CD14-positive monocyte (primary cell): ENCODE measurements around the gene MECP2. TPM values are rescaled to one million over a fixed set of nuclear protein-coding genes. Genes with fewer than 3 reads are reported as not detected.
A peak's percentile ranks its signal among the peaks of the same experiment; 100 is the strongest.

Experiments used
- DNase-seq, 3 donors: peaks; one replicate each; pipeline ENCODE4 v3.0.0-alpha.2; 2011 to 2022
- H2AFZ ChIP-seq: 2 replicates; pipeline ENCODE4 v1.6.0; 2012; ENCODE audit warnings: mild to moderate bottlenecking, low read depth, low read length, inconsistent platforms; ENCODE audit not compliant: insufficient read depth, poor library complexity, severe bottlenecking
- H3K27ac ChIP-seq, 2 donors: 1 replicate in 1 of 2; 2 replicates in 1 of 2; pipeline ENCODE4 v1.5.1; 2012 to 2013; ENCODE audit warnings: low read length in 2 of 2, control low read depth in 1 of 2, inconsistent platforms in 1 of 2, low read depth in 1 of 2, mild to moderate bottlenecking in 1 of 2
- H3K27me3 ChIP-seq, 2 donors: one replicate each; pipeline versions ENCODE4 v1.6.0 to v1.6.1; 2011 to 2013; ENCODE audit warnings: low read length in 2 of 2; ENCODE audit not compliant: control insufficient read depth in 2 of 2, insufficient read depth in 2 of 2
- H3K36me3 ChIP-seq, 2 donors: replicated peaks in 1 of 2; 1 replicate in 1 of 2; 2 replicates in 1 of 2; pipeline versions ENCODE4 v1.5.1 to v1.6.1; 2012 to 2013; ENCODE audit warnings: low read length in 2 of 2, control low read depth in 1 of 2, inconsistent platforms in 1 of 2, mild to moderate bottlenecking in 1 of 2; ENCODE audit not compliant: insufficient read depth in 2 of 2, control insufficient read depth in 1 of 2
- H3K4me1 ChIP-seq, 2 donors: 1 replicate in 1 of 2; 2 replicates in 1 of 2; pipeline versions ENCODE4 v1.5.1 to v1.6.1; 2012 to 2013; ENCODE audit warnings: low read length in 2 of 2, control low read depth in 1 of 2, inconsistent platforms in 1 of 2, mild to moderate bottlenecking in 1 of 2, moderate library complexity in 1 of 2; ENCODE audit not compliant: insufficient read depth in 2 of 2, control insufficient read depth in 1 of 2
- H3K4me2 ChIP-seq: replicated peaks from 2 replicates; pipeline ENCODE3; 2012; ENCODE audit warnings: low read length, moderate library complexity, mild to moderate bottlenecking; ENCODE audit not compliant: poor library complexity, severe bottlenecking; ENCODE audit errors: extremely low read depth
- H3K4me3 ChIP-seq, 3 experiments: fragments of 200-600 bp in 1 of 3; sonication (generic) in 1 of 3; replicated peaks in 1 of 3; 1 replicate in 2 of 3; 2 replicates in 1 of 3; pipeline ENCODE4 v1.5.1; 2011 to 2013; ENCODE audit warnings: low read length in 3 of 3, mild to moderate bottlenecking in 3 of 3, control low read depth in 2 of 3, low read depth in 2 of 3, inconsistent platforms in 1 of 3, moderate library complexity in 1 of 3
- H3K79me2 ChIP-seq: 2 replicates; pipeline ENCODE4 v1.6.0; 2012; ENCODE audit warnings: mild to moderate bottlenecking, control low read depth, inconsistent platforms, low read length, moderate library complexity; ENCODE audit not compliant: insufficient read depth
- H3K9ac ChIP-seq: 2 replicates; pipeline ENCODE4 v1.6.0; 2017; ENCODE audit warnings: low read length, mild to moderate bottlenecking; ENCODE audit not compliant: insufficient read depth, poor library complexity, severe bottlenecking
- H3K9me3 ChIP-seq, 2 donors: replicated peaks in 1 of 2; 1 replicate in 1 of 2; 2 replicates in 1 of 2; pipeline versions ENCODE4 v1.5.1 to v1.6.1; 2012 to 2013; ENCODE audit warnings: low read length in 2 of 2, control low read depth in 1 of 2; ENCODE audit not compliant: control insufficient read depth in 1 of 2, insufficient read depth in 1 of 2
- H4K20me1 ChIP-seq: 2 replicates; pipeline ENCODE4 v1.6.0; 2012; ENCODE audit warnings: mild to moderate bottlenecking, low read length, control low read depth, moderate library complexity; ENCODE audit not compliant: insufficient read depth
- H3K27ac Mint-ChIP-seq, 7 donors: one replicate each; pipeline ENCODE4 v1.8.0; 2020; ENCODE audit warnings: mild to moderate bottlenecking in 7 of 7, mixed read lengths in 7 of 7, moderate library complexity in 6 of 7, inconsistent platforms in 2 of 7
- H3K27me3 Mint-ChIP-seq, 3 donors: one replicate each; pipeline ENCODE4 v1.8.0; 2021 to 2022; ENCODE audit warnings: low read depth in 3 of 3, mild to moderate bottlenecking in 3 of 3, mixed read lengths in 3 of 3, moderate library complexity in 3 of 3, inconsistent platforms in 1 of 3
- H3K36me3 Mint-ChIP-seq, 2 donors: one replicate each; pipeline ENCODE4 v1.8.0; 2020; ENCODE audit warnings: mixed read lengths in 2 of 2, inconsistent platforms in 1 of 2, mild to moderate bottlenecking in 1 of 2
- H3K4me1 Mint-ChIP-seq: one replicate; pipeline ENCODE4 v1.8.0; 2020; ENCODE audit warnings: mild to moderate bottlenecking, mixed read lengths
- H3K4me3 Mint-ChIP-seq, 2 donors: one replicate each; pipeline ENCODE4 v1.8.0; 2020; ENCODE audit warnings: mild to moderate bottlenecking in 2 of 2, mixed read lengths in 2 of 2, moderate library complexity in 1 of 2
- H3K9me3 Mint-ChIP-seq, 7 donors: one replicate each; pipeline ENCODE4 v1.8.0; 2020 to 2022; ENCODE audit warnings: mixed read lengths in 7 of 7, mild to moderate bottlenecking in 6 of 7, moderate library complexity in 6 of 7, inconsistent platforms in 2 of 7
- CTCF ChIP-seq: fragments of 200-600 bp; IDR thresholded peaks from one replicate; pipeline ENCODE4 v1.8.0; 2022; ENCODE audit warnings: antibody characterized with exemption, mild to moderate bottlenecking
- WGBS: methylation state at CpG from one replicate; pipeline ENCODE4 v1.1.5; 2013; ENCODE audit warnings: missing lambda C conversion rate; ENCODE audit not compliant: insufficient coverage; 5-methylcytosine and 5-hydroxymethylcytosine counted together
- intact Hi-C, 2 donors: fragments of 100-400 bp; cut with micrococcal nuclease; formaldehyde crosslinking; loops; one replicate each; pipeline versions ENCODE4 v1.15.0 to v1.15.1; 2023
- polyA plus RNA-seq, 3 donors: library from polyadenylated mRNA; depleted of rRNA in 1 of 3; unstranded in 2 of 3; stranded (reverse) in 1 of 3; fragments of 300-500 nt in 2 of 3; fragments of >200 nt in 1 of 3; fragmentation: Illumina TruSeq in 2 of 3; gene quantifications; 1 replicate in 2 of 3; 2 replicates in 1 of 3; pipeline ENCODE4 v1.2.3, GENCODE V29; 2012 to 2021

The MECP2 gene
- polyA plus RNA-seq, 3 donors, result 5.2 to 21.2 (median 9.6) TPM

GRCh38 chrX:154000051-154000450, 97.5 kb downstream of the MECP2 start:
- Histone ChIP-seq H3K27me3 (peaks cover 0 to 13% of the 10 kb centered on the region in 2 donors), H3K4me2 (peak overlapping the region; percentile 19), H3K4me1 (peaks cover 42 to 43% of the 10 kb centered on the region in 2 donors), H2AFZ (no peak overlapping the region), H3K4me3 (no peak overlapping the region), H3K9ac (no peak overlapping the region), H3K27ac (no peak overlapping the region), H3K36me3 (no peaks in the 10 kb centered on the region), H3K79me2 (no peaks in the 10 kb centered on the region), H3K9me3 (peaks cover 0 to 5% of the 10 kb centered on the region in 2 donors), H4K20me1 (no peaks in the 10 kb centered on the region)
- no peak for TF ChIP-seq CTCF
- peaks cover 36% of the 10 kb centered on the region for H3K4me1 Mint-ChIP-seq
- no peak overlapping the region for H3K4me3 Mint-ChIP-seq
- H3K9me3 Mint-ChIP-seq, result peaks cover 0 to 6% (median 0%) of the 10 kb centered on the region in 7 donors
- peak in 1 of 3 donors; percentile 39 for DNase-seq
- peaks cover 0 to 55% (median 0%) of the 10 kb centered on the region in 3 donors for H3K27me3 Mint-ChIP-seq
- no CpG with 5 or more reads among the region's 5 CpGs for WGBS
- peaks cover 0 to 3% of the 10 kb centered on the region in 2 donors for H3K36me3 Mint-ChIP-seq
- H3K27ac Mint-ChIP-seq, result peak overlapping the region in 4 of 7 donors; percentile 26 to 76 (median 45)
- intact Hi-C loops, result no loop called here

GRCh38 chrX:153999359-154000037, 98.0 kb downstream of the MECP2 start:
- Histone ChIP-seq H4K20me1 (no peaks in the 10 kb centered on the region), H3K9me3 (peaks cover 0 to 5% of the 10 kb centered on the region in 2 donors), H3K36me3 (no peaks in the 10 kb centered on the region), H3K79me2 (no peaks in the 10 kb centered on the region), H3K4me3 (no peak overlapping the region), H3K9ac (no peak overlapping the region), H3K4me1 (peaks cover 42 to 43% of the 10 kb centered on the region in 2 donors), H3K27ac (no peak overlapping the region), H3K27me3 (peaks cover 0 to 13% of the 10 kb centered on the region in 2 donors), H2AFZ (no peak overlapping the region), H3K4me2 (peak overlapping the region; percentile 19)
- 69% methylated on average over 5 of the region's 19 CpGs for WGBS
- H3K4me1 Mint-ChIP-seq, result peaks cover 36% of the 10 kb centered on the region
- H3K4me3 Mint-ChIP-seq, result peak overlapping the region in 1 of 2 donors; percentile 4
- peaks cover 0 to 1% of the 10 kb centered on the region in 2 donors for H3K36me3 Mint-ChIP-seq
- H3K9me3 Mint-ChIP-seq, result peaks cover 0 to 6% (median 0%) of the 10 kb centered on the region in 7 donors
- H3K27ac Mint-ChIP-seq, result peak overlapping the region in 2 of 7 donors; percentile 5 to 46
- TF ChIP-seq CTCF, result no peak
- peaks cover 0 to 58% (median 0%) of the 10 kb centered on the region in 3 donors for H3K27me3 Mint-ChIP-seq
- intact Hi-C loops, result no loop called here
- DNase-seq, result no peak
